ENCODE results near the gene SLC22A5.

SLC22A5 gene

GRCh38 chr5:132429463-132430440, 60.2 kb downstream of the SLC22A5 start:
- no peak overlapping the region for H3K4me3 ChIP-seq (ENCODE audit: low read depth, low read length)
- DNase-seq = no peak
- H3K4me1 ChIP-seq = peaks cover 17% of the 10 kb centered on the region
- TF ChIP-seq, protein P1, sequence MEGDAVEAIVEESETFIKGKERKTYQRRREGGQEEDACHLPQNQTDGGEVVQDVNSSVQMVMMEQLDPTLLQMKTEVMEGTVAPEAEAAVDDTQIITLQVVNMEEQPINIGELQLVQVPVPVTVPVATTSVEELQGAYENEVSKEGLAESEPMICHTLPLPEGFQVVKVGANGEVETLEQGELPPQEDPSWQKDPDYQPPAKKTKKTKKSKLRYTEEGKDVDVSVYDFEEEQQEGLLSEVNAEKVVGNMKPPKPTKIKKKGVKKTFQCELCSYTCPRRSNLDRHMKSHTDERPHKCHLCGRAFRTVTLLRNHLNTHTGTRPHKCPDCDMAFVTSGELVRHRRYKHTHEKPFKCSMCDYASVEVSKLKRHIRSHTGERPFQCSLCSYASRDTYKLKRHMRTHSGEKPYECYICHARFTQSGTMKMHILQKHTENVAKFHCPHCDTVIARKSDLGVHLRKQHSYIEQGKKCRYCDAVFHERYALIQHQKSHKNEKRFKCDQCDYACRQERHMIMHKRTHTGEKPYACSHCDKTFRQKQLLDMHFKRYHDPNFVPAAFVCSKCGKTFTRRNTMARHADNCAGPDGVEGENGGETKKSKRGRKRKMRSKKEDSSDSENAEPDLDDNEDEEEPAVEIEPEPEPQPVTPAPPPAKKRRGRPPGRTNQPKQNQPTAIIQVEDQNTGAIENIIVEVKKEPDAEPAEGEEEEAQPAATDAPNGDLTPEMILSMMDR (IDR thresholded peaks at IDR 0.05; ENCODE audit: low read depth, low read length) = no peak
- no peaks in the 10 kb centered on the region for H3K9me3 ChIP-seq
- no peaks in the 10 kb centered on the region for H3K27me3 ChIP-seq
- H3K36me3 ChIP-seq = no peaks in the 10 kb centered on the region

DNA sequence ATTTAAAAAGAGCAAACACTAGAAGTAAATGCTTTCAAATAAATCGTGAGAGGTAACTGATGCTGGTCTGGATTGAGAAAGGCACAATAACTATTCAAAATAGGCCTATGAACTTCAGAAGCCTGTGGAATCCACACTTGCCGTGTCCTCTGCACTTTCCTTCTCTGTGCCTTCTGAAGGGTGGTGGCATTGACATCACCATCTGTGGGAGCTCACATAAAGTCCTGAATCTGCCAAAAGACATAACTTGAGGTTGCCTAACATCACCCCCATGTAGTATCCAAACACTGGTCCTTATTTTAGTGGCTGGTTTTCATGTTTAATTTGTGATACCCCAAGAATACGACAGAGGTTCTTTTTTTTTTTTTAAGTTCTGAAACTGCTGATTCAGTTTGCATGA, 61.2 kb downstream of the SLC22A5 start:
- Histone ChIP-seq H3K36me3 (no peaks in the 10 kb centered on the region), H3K4me1 (peaks cover 17% of the 10 kb centered on the region), H3K9me3 (no peaks in the 10 kb centered on the region), H3K4me3 (ENCODE audit: low read depth, low read length) (no peak overlapping the region), H3K27me3 (no peaks in the 10 kb centered on the region)
- DNase-seq = no peak
- TF ChIP-seq, protein P1 (IDR thresholded peaks at IDR 0.05; ENCODE audit: low read depth, low read length) = no peak

GRCh38 chr5:132431632-132432031, 62.1 kb downstream of the SLC22A5 start:
- no peak overlapping the region for H3K4me3 ChIP-seq (ENCODE audit: low read depth, low read length)
- H3K4me1 ChIP-seq = peaks cover 14% of the 10 kb centered on the region
- TF ChIP-seq, protein P1 (IDR thresholded peaks at IDR 0.05; ENCODE audit: low read depth, low read length) = no peak
- no peaks in the 10 kb centered on the region for H3K36me3 ChIP-seq
- H3K9me3 ChIP-seq = no peaks in the 10 kb centered on the region
- H3K27me3 ChIP-seq = no peaks in the 10 kb centered on the region
- DNase-seq = no peak

- H3K4me3 ChIP-seq (ENCODE audit: low read depth, low read length) = no peak overlapping the region
- no peaks in the 10 kb centered on the region for H3K27me3 ChIP-seq
- no peak for DNase-seq
- no peaks in the 10 kb centered on the region for H3K36me3 ChIP-seq
- no peaks in the 10 kb centered on the region for H3K9me3 ChIP-seq
- peaks cover 7% of the 10 kb centered on the region for H3K4me1 ChIP-seq
- TF ChIP-seq, protein P1 (IDR thresholded peaks at IDR 0.05; ENCODE audit: low read depth, low read length) = no peak
Measured at GRCh38 chr5:132433141-132433540, 63.6 kb downstream of the SLC22A5 start.

GRCh38 chr5:132434416-132435286, 65.1 kb downstream of the SLC22A5 start:
- H3K36me3 ChIP-seq = no peaks in the 10 kb centered on the region
- TF ChIP-seq, protein P1 (IDR thresholded peaks at IDR 0.05; ENCODE audit: low read depth, low read length) = no peak
- H3K27me3 ChIP-seq = no peaks in the 10 kb centered on the region
- H3K4me1 ChIP-seq = peaks cover 2% of the 10 kb centered on the region
- no peak for DNase-seq
- no peaks in the 10 kb centered on the region for H3K9me3 ChIP-seq
- no peak overlapping the region for H3K4me3 ChIP-seq (ENCODE audit: low read depth, low read length)
